H1 (cell line): ENCODE data around the gene CLDN8. TPM values are rescaled to one million over a fixed set of nuclear protein-coding genes. Genes with fewer than 3 reads are reported as not detected.

ENCODE experiments used
- CTCF ChIA-PET: fragments of 300-600 bp; sonication (Branson Sonifier 250); formaldehyde crosslinking; loops from one replicate; lab custom pipeline; 2021; ENCODE audit not compliant: partially characterized antibody; lab: Charles Lee
- POLR2A ChIA-PET: fragments of 300-600 bp; sonication (Branson Sonifier 250); formaldehyde crosslinking; loops from one replicate; lab custom pipeline; 2021; ENCODE audit warnings: inconsistent platforms; ENCODE audit not compliant: partially characterized antibody; lab: Charles Lee
- DNase-seq, 2 experiments: peaks; one replicate each; pipeline versions ENCODE4 v3.0.0 to v3.0.0-alpha.2; 2010 to 2022; ENCODE audit warnings: low spot score in 2 of 2, low read depth in 1 of 2, mixed read lengths in 1 of 2
- FAIRE-seq: peaks from 2 replicates; lab custom pipeline; 2011; peaks lifted over from hg19 to GRCh38; lab: Jason Lieb, UNC
- H2AFZ ChIP-seq: 2 replicates; pipeline ENCODE4 v1.8.1; 2012; ENCODE audit warnings: low read length, inconsistent platforms
- H2AK5ac ChIP-seq: 2 replicates; pipeline ENCODE4 v1.6.1; 2013; ENCODE audit warnings: low read depth, low read length
- H2BK120ac ChIP-seq: replicated peaks from 2 replicates; pipeline ENCODE3; 2013; ENCODE audit warnings: low read depth, low read length, inconsistent platforms
- H2BK12ac ChIP-seq: 2 replicates; pipeline ENCODE4 v1.6.1; 2013; ENCODE audit warnings: low read depth, low read length
- H2BK15ac ChIP-seq: 2 replicates; pipeline ENCODE4 v1.6.1; 2013; ENCODE audit warnings: low read length
- H2BK20ac ChIP-seq: 2 replicates; pipeline ENCODE4 v1.6.1; 2013; ENCODE audit warnings: low read length
- H2BK5ac ChIP-seq: 2 replicates; pipeline ENCODE4 v1.6.1; 2013; ENCODE audit warnings: low read depth, low read length
- H3K14ac ChIP-seq: 2 replicates; pipeline ENCODE4 v1.6.1; 2013; ENCODE audit warnings: inconsistent platforms; ENCODE audit not compliant: insufficient read length
- H3K18ac ChIP-seq: 2 replicates; pipeline ENCODE4 v1.6.1; 2013; ENCODE audit warnings: low read length; ENCODE audit errors: extremely low read depth
- H3K23ac ChIP-seq: 2 replicates; pipeline ENCODE4 v1.6.1; 2013; ENCODE audit warnings: inconsistent platforms; ENCODE audit not compliant: insufficient read length
- H3K23me2 ChIP-seq: 2 replicates; pipeline ENCODE4 v1.6.1; 2013; ENCODE audit warnings: low read depth, low read length
- H3K27ac ChIP-seq: 2 replicates; pipeline ENCODE4 v1.6.1; 2011; ENCODE audit warnings: low read depth, low read length, inconsistent platforms
- H3K27me3 ChIP-seq, 4 experiments: replicated peaks in 1 of 4; 1 replicate in 1 of 4; 2 replicates in 3 of 4; pipeline versions ENCODE4 v1.6.1 to v1.8.1; 2011 to 2013; ENCODE audit warnings: low read length in 3 of 4, mild to moderate bottlenecking in 3 of 4, inconsistent platforms in 2 of 4, mixed read lengths in 2 of 4, moderate library complexity in 1 of 4; ENCODE audit not compliant: control insufficient read depth in 3 of 4, insufficient read depth in 3 of 4; ENCODE audit errors: extremely low read depth in 1 of 4
- H3K36me3 ChIP-seq, 4 experiments: 2 replicates each; pipeline versions ENCODE4 v1.6.1 to v1.8.1; 2011 to 2013; ENCODE audit warnings: mild to moderate bottlenecking in 4 of 4, low read length in 3 of 4, moderate library complexity in 2 of 4, control low read depth in 1 of 4, inconsistent platforms in 1 of 4; ENCODE audit not compliant: insufficient read depth in 4 of 4, control insufficient read depth in 2 of 4
- H3K4ac ChIP-seq: replicated peaks from 2 replicates; pipeline ENCODE3; 2013; ENCODE audit warnings: low read length, low read depth, mixed read lengths, inconsistent platforms; ENCODE audit not compliant: insufficient read length
- H3K4me1 ChIP-seq, 4 experiments: replicated peaks in 1 of 4; 1 replicate in 1 of 4; 2 replicates in 3 of 4; pipeline versions ENCODE4 v1.6.1 to v1.8.1; 2011 to 2013; ENCODE audit warnings: low read length in 3 of 4, inconsistent platforms in 2 of 4, mixed read lengths in 1 of 4; ENCODE audit not compliant: insufficient read depth in 4 of 4, control insufficient read depth in 3 of 4
- H3K4me2 ChIP-seq, 2 experiments: 2 replicates each; pipeline versions ENCODE4 v1.6.1 to v1.8.1; 2011 to 2013; ENCODE audit warnings: low read depth in 2 of 2, low read length in 2 of 2, control low read depth in 1 of 2, inconsistent platforms in 1 of 2, mild to moderate bottlenecking in 1 of 2; ENCODE audit not compliant: insufficient read depth in 1 of 2
- H3K4me3 ChIP-seq, 4 experiments: fragments of 200-600, 300-600 bp in 1 of 4; sonication (generic), shearing (Covaris generic), sonication (Bioruptor Twin) in 1 of 4; 2 replicates each; pipeline versions ENCODE4 v1.5.1 to v1.8.1; 2011 to 2016; ENCODE audit warnings: low read length in 4 of 4, low read depth in 3 of 4, control low read depth in 2 of 4, inconsistent platforms in 2 of 4, mild to moderate bottlenecking in 2 of 4, mixed read lengths in 1 of 4, moderate library complexity in 1 of 4; ENCODE audit not compliant: insufficient read depth in 2 of 4; ENCODE audit errors: extremely low read depth in 1 of 4
- H3K56ac ChIP-seq: replicated peaks from 2 replicates; pipeline ENCODE3; 2013; ENCODE audit warnings: low read depth, mild to moderate bottlenecking, mixed read lengths, low read length, inconsistent platforms; ENCODE audit not compliant: insufficient read length
- H3K79me1 ChIP-seq: 2 replicates; pipeline ENCODE4 v1.6.1; 2013; ENCODE audit warnings: low read depth, low read length, control low read depth
- H3K79me2 ChIP-seq, 2 experiments: 2 replicates each; pipeline versions ENCODE4 v1.6.1 to v1.8.1; 2012 to 2013; ENCODE audit warnings: low read length in 2 of 2, mild to moderate bottlenecking in 2 of 2, inconsistent platforms in 1 of 2; ENCODE audit not compliant: insufficient read depth in 2 of 2, control insufficient read depth in 1 of 2
- H3K9ac ChIP-seq, 4 experiments: replicated peaks in 1 of 4; 1 replicate in 1 of 4; 2 replicates in 3 of 4; pipeline versions ENCODE4 v1.6.1 to v1.8.1; 2011 to 2013; ENCODE audit warnings: low read depth in 3 of 4, low read length in 3 of 4, control low read depth in 2 of 4, mild to moderate bottlenecking in 2 of 4, moderate library complexity in 2 of 4, inconsistent platforms in 1 of 4; ENCODE audit errors: extremely low read depth in 1 of 4
- H3K9me3 ChIP-seq, 2 experiments: 2 replicates each; pipeline versions ENCODE4 v1.6.1 to v1.8.1; 2012 to 2013; ENCODE audit warnings: mild to moderate bottlenecking in 2 of 2, moderate library complexity in 2 of 2, control low read depth in 1 of 2, inconsistent platforms in 1 of 2, low read depth in 1 of 2, low read length in 1 of 2, mixed read lengths in 1 of 2; ENCODE audit not compliant: insufficient read depth in 2 of 2
- H4K20me1 ChIP-seq, 2 experiments: replicated peaks in 1 of 2; 2 replicates each; pipeline versions ENCODE3 to v1.8.1; 2011 to 2013; ENCODE audit warnings: inconsistent platforms in 2 of 2, low read length in 2 of 2, mild to moderate bottlenecking in 1 of 2; ENCODE audit not compliant: insufficient read depth in 2 of 2, control insufficient read depth in 1 of 2
- H4K5ac ChIP-seq: 2 replicates; pipeline ENCODE4 v1.6.1; 2013; ENCODE audit warnings: low read length, low read depth, mixed read lengths, inconsistent platforms; ENCODE audit not compliant: insufficient read length
- H4K8ac ChIP-seq: 2 replicates; pipeline ENCODE4 v1.8.0; 2013; ENCODE audit warnings: mild to moderate bottlenecking, moderate library complexity, low read length, inconsistent platforms; ENCODE audit not compliant: insufficient read depth; ENCODE audit errors: extremely low read depth
- H4K91ac ChIP-seq: replicated peaks from 2 replicates; pipeline ENCODE3; 2013; ENCODE audit warnings: low read length, mixed read lengths, inconsistent platforms; ENCODE audit not compliant: insufficient read length
- CTCF ChIP-seq, 3 experiments: IDR thresholded peaks; 1 replicate in 2 of 3; 2 replicates in 1 of 3; pipeline versions ENCODE4 v1.5.1 to v1.6.1; 2011; ENCODE audit warnings: low read length in 3 of 3, mild to moderate bottlenecking in 3 of 3, inconsistent platforms in 2 of 3, low read depth in 1 of 3, moderate library complexity in 1 of 3; ENCODE audit not compliant: insufficient read depth in 1 of 3; ENCODE audit errors: control extremely low read depth in 1 of 3
- RAD21 ChIP-seq, 2 experiments: IDR thresholded peaks in 1 of 2; conservative IDR thresholded peaks in 1 of 2; 2 replicates each; pipeline ENCODE4 v1.6.1; 2011; ENCODE audit warnings: low read depth in 2 of 2, low read length in 2 of 2, improper control_type of control experiment in 1 of 2, inconsistent platforms in 1 of 2, mild to moderate bottlenecking in 1 of 2, moderate library complexity in 1 of 2
- USF2 ChIP-seq: IDR thresholded peaks from 2 replicates; pipeline ENCODE4 v1.6.1; 2011; ENCODE audit warnings: low read length, improper control_type of control experiment
- WGBS, 2 experiments: shearing (Covaris generic) in 1 of 2; methylation state at CpG; one replicate each; pipeline versions ENCODE4 v1.1.6 to v1.1.7; 2013 to 2015; ENCODE audit warnings: low lambda C conversion rate in 2 of 2, mixed read lengths in 2 of 2, inconsistent platforms in 1 of 2, low coverage in 1 of 2, missing lambda C conversion rate in 1 of 2; ENCODE audit not compliant: insufficient replicate concordance in 2 of 2, insufficient coverage in 1 of 2, insufficient read length in 1 of 2; ENCODE audit errors: extremely low coverage in 1 of 2, missing lambda C conversion rate in 1 of 2; 5-methylcytosine and 5-hydroxymethylcytosine counted together
- polyA plus RNA-seq, 7 experiments: library from polyadenylated mRNA; depleted of rRNA in 3 of 7; stranded (reverse) in 5 of 7; unstranded in 2 of 7; fragments of >200 nt in 5 of 7; fragments of 200-250 nt in 2 of 7; gene quantifications; 1 replicate in 5 of 7; 2 replicates in 1 of 7; 4 replicates in 1 of 7; pipeline versions ENCODE4 v1.2.1 to v1.2.3, GENCODE V29; 2011 to 2013; ENCODE audit warnings: missing spikeins in 2 of 7, mixed read lengths in 2 of 7
- total RNA-seq: library from RNA; stranded (reverse); fragmentation: NEBNext Ultra II Directional; extraction: Animal tissue kit (Norgen Biotek cat#: 25700); gene quantifications from 2 replicates; pipeline ENCODE4 v1.2.1, GENCODE V29; 2021

Gene CLDN8
- total and polyA plus RNA-seq, 2 of the 8 experiments (the other 6 are each of a cell fraction or from before 2014, with no cell fraction given) = not detected

GRCh38 chr21:30194701-30195299 is 21.1 kb downstream of the CLDN8 start:
- Histone ChIP-seq H3K27me3 (no peaks in the 10 kb centered on the region), H3K36me3 (no peaks in the 10 kb centered on the region), H3K4me3 (no peak overlapping the region), H3K4me1 (no peaks in the 10 kb centered on the region), H3K9ac (no peak overlapping the region), H4K20me1 (no peaks in the 10 kb centered on the region), H3K18ac (no peak overlapping the region), H4K5ac (no peak overlapping the region), H3K79me2 (no peaks in the 10 kb centered on the region), H2BK5ac (no peak overlapping the region), H3K23me2 (no peaks in the 10 kb centered on the region), H4K91ac (no peak overlapping the region), H2BK15ac (no peak overlapping the region), H2AK5ac (no peak overlapping the region), H3K79me1 (no peaks in the 10 kb centered on the region), H3K4ac (no peak overlapping the region), H4K8ac (no peak overlapping the region), H3K14ac (no peak overlapping the region), H3K9me3 (no peaks in the 10 kb centered on the region), H3K56ac (no peak overlapping the region), H3K23ac (no peak overlapping the region), H3K4me2 (no peak overlapping the region), H2BK120ac (no peak overlapping the region), H2BK12ac (no peak overlapping the region), H2AFZ (no peak overlapping the region), H2BK20ac (no peak overlapping the region), H3K27ac (no peak overlapping the region)
- ChIA-PET CTCF (interaction anchor here (0.8 to 4.1 kb wide), 19 partner anchors 9 to 256 kb away, joined by 3 to 38 read pairs (median 3); no protein-coding TSS in a partner anchor), POLR2A (no interaction called here)
- 16% methylated on average over 2 of the region's 2 CpGs; no CpG with 5 or more reads in 1 of the 2 experiments for WGBS, 2 experiments
- FAIRE-seq = peak; percentile 65
- no peak for DNase-seq
- TF ChIP-seq CTCF (IDR thresholded peaks at IDR 0.05; ENCODE audit: control extremely low read depth in 1 of 3, insufficient read depth in 1 of 3, low read depth in 1 of 3, low read length in 3 of 3) (peak in 2 of 3 experiments; percentile 51 to 72; a peak in 2 of 4 replicates), RAD21 (IDR thresholded peaks at IDR 0.05 in 1 of 2, conservative IDR thresholded peaks at IDR 0.05 in 1 of 2; ENCODE audit: low read depth in 2 of 2, low read length in 2 of 2) (peak; percentile 83), USF2 (no peak)
